ENCODE results near the gene EIF3L.

EIF3L gene

DNA sequence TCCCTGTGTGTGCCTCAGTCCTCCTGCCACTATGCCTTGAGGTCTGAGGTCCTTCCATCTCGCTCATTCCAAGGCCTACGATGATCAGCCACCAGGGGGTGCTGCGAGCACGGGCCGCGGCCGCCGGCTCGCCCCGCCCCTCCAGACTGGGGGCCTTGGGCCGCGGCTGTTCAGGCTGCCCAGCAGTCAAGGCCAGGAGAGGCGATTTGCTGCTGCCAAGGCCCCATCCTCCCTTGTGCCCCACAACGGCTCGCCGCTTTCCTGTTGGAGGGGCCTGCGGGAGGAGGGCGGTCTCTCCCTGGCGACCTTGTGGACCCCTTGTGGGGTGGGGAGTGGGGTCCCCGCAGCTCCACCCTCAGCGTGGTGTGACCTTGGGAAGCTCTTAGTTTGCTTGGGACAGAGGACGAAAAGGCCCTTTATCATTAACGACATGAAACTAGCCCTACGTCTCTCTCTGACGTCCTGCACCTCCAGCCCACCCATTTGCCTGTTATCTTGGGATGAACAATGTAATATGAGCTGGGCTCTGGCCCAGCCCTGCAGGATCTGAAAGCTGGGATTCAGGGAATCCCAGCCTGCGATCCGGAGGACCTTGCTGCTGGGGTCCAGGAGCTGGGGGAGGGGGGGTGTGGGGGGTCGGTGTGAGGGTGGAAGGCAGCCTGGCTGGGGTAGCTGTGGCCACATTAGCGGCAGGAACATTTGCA, 31.4 kb upstream of the EIF3L start:
- DNase-seq (ENCODE audit: low read depth): peak; percentile 66

- DNase-seq (ENCODE audit: low read depth): peak; percentile 34
These were observed 30.7 kb upstream of the EIF3L start for GRCh38 chr22:37818409-37819104.

DNA sequence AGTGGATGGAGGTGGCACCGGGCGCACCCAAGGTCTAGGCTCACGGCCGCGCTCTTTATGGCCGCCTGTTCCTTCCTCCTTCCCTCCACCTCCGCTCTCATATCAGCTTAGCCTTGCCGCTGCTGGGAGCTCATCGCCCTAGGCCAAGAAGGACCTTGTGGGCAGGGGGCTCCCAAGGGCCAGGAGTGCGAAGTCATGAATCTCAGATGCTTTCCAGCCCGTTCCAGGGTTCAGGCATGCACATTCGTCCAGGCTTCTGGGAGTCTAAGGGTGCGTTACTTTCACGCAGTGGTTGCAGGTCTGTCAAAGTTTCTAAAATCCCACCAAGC, 30.1 kb upstream of the EIF3L start:
- DNase-seq (ENCODE audit: low read depth): no peak

GRCh38 chr22:37820350-37820749, 28.9 kb upstream of the EIF3L start:
- DNase-seq (ENCODE audit: low read depth): no peak

- no peak for DNase-seq (ENCODE audit: low read depth)
These were observed 27.0 kb upstream of the EIF3L start for GRCh38 chr22:37822079-37822833.

DNA sequence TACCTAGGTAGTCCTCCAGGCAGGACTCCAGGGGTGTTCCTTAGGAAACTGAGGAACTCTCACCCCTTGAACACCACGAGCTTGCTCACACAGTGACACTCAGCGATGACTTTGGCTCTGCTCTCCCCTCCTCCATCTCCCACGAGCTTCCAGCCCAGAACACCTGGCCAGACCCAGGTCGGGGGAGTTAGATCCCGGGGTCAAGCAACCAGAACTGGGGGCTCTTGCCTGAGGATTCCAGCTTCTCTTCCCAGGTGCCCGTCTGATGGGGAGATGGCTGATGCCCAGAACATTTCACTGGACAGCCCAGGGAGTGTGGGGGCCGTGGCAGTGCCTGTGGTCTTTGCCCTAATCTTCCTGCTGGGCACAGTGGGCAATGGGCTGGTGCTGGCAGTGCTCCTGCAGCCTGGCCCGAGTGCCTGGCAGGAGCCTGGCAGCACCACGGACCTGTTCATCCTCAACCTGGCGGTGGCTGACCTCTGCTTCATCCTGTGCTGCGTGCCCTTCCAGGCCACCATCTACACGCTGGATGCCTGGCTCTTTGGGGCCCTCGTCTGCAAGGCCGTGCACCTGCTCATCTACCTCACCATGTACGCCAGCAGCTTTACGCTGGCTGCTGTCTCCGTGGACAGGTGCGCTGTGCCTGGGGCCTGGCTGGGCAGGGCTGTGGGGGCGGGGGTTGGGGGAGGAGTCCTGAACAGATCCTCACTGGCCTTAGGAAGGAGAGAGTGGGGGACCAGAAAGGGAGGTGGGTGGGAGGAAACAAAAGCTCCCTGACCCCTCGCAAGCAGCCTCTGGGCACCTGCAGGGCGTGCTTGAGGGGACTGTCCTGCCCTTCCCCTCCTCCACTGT, 25.9 kb upstream of the EIF3L start, which contains the start of gene GALR3:
TSS of gene GALR3 (plus strand) at position 249 of the 852 bp plus-strand sequence. CDS start at position 274, 25 bp downstream.
- no peak for DNase-seq (ENCODE audit: low read depth)

- DNase-seq (ENCODE audit: low read depth): no peak
These were observed 24.3 kb upstream of the EIF3L start for GRCh38 chr22:37824674-37825641.

GRCh38 chr22:37827056-37827455, 22.2 kb upstream of the EIF3L start:
- DNase-seq (ENCODE audit: low read depth): no peak

DNA sequence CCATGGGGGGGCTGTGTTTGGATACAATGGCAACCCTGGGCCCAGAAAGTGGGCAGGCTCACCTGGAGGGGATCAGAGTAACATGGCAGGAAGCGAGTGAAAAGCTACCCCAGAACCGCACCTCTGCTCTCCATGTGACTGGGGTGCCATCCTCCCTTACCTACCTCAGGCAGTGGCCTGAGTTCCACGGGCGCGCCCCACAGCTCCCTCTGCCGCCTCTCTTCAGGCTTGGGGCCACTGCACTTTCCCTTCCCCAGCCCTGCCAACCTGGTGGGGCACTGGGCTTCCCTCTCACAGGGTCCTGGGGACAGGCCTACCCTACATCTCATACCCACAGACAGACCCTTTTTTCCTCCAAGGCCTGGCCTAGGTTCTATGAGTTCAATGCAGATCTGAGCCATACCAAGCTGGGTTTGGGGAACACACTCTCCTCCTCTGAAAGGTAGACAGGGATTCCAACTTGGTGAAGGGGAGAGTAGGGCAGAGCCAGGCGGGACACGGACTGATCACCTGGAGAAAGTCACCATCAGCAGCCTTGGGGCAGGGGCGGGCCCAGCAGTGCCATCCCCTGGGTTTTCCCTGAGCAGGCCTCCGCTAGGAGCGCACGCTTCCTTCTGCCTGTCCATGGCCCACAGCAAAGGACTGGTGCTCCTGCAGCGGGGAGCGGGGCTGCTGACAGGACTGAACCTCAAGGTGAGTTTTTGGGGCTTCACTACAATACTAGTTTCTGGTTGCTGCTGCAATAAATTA, 19.0 kb upstream of the EIF3L start:
- DNase-seq (ENCODE audit: low read depth): no peak

DNA sequence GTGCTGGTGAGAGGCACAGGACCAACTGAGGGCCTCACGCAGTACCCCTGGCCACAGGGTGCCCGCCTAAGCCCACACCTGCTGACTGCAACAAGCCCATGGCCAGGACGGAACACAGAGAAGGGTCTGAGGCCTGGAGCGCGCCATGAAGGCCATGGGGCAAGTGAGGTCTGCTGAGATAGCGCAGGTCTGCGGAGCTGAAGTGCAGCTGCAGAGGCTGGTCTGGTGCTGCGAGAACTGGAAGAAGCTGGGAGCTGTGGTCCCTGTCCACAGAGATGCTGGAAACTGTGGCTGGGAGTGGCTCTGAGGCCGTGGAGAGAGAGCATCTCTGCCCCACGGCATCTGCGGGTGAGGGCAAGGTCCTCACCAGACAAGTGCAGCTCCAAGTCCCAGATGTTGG, 17.7 kb upstream of the EIF3L start:
- DNase-seq (ENCODE audit: low read depth): no peak

GRCh38 chr22:37832022-37832857, 17.0 kb upstream of the EIF3L start:
- no peak for DNase-seq (ENCODE audit: low read depth)

DNA sequence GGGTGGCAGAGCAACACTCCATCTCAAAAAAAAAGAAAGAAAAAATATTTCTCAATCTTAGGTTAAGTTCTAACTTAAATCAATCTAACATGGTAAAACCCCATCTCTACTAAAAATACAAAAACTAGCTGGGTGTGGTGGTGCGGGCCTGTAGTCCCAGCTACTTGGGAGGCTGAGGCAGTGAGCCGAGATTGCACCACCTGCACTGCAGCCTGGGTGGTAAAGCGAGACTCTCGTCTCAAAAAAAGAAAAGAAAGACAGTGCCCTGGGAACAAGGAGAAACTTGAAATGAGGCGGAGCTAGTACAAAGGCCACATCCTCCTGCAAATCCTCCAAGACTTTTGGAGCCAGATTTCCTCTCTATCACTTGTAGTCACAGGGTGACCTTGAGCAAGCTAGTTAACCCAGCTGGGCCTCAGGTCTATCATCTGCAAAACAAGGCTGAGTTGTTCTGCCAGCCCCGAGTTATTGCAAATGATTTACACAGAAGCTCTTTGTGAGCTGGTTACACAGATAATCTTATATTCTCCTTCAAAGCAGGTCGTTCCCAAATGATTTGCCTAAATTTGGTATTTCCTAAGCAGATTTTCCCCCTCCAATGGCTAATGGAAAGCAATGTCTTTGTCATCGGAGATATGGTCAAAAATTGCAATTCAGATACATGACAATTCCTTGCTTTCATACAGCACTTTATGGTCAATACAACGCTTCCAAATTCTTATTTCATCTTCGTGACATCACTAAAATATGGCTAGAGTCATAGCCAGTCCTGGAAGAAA, 7.0 kb upstream of the EIF3L start:
- no peak for DNase-seq (ENCODE audit: low read depth)

DNA sequence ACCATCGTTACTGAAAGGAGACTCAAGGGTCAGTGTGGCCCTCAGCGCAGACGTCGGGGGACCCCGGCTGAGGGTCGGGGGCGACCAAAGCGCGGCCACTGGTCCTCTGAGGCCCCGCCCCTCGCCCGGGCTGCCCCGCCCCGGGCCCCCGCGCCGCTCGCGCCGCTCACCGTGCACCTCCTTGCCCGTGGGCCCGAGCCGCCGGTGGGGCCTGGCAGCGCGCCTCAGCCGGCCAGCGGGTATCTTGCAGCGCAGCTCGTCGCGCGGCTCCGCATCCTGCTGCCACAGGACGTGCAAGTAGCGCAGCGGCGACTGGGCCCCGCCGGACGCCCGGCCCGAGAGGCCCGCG, 5.5 kb upstream of the EIF3L start:
- peak; percentile 26 for DNase-seq (ENCODE audit: low read depth)

DNA sequence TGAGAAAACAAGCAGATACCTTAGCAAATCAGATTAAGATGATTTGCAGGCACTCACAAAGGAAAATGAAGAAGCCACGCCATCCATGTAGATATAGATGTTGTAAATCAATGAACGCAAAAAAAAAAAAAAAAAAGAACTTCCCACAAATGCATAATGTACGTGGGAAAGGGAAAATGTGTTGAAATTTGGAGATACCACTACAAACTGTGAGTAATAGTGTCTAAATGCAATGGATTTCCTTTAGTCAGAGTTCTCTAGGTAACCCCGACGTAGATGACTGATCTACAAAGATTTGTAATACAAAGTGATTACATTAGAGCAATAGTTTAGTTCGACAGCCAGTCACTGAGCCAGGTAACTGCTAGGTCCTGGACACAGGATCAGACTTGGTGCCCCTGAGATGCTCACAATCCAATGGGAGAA, 4.3 kb upstream of the EIF3L start:
- no peak for DNase-seq (ENCODE audit: low read depth)

DNA sequence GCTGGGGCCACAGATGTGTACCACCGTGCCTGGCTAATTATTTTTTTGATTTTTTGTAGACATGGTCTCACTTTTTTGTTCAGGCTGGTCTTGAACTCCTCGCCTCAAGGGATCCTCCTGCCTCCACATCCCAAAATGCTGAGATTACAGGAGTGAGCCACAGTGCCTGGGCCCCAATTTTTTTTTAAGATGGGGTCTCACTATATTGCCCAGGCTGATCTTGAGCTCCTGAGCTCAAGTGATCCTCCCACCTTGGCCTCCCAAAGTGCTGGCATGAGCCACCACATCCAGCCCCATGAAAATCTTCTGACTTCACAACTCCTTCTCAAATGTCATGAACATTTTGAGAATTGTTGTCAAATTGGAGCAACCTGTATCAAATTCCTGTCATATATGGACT, 2.8 kb upstream of the EIF3L start:
- no peak for DNase-seq (ENCODE audit: low read depth)

- DNase-seq (ENCODE audit: low read depth): no peak
These were observed 581 bp upstream of the EIF3L start for GRCh38 chr22:37848587-37849088.

DNA sequence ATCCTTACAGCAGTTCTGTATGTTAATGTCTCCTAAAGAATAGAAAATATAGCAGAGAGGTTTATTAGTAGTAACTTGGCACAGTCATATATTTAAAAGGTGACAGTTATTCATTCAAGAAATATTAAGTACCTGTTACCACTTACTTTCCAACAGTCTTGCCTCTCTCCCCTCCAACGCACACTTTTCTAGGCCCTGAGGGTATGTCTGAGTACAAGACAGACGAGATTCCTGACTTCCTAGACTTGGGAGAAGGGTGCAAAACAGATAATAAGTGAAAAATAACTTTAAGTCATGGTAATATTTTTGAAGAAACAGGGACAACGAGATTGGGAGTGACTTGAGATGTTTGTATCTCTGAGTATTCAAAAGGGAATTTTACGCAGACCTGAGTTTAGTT, 1.6 kb downstream of the EIF3L start:
- DNase-seq (ENCODE audit: low read depth): no peak

- no peak for DNase-seq (ENCODE audit: low read depth)
These were observed 3.2 kb downstream of the EIF3L start for GRCh38 chr22:37852418-37852817.
